ENCODE data around the gene DOCK4.

Gene DOCK4

GRCh38 chr7:111676811-111677210, 529.4 kb downstream of the DOCK4 start:
- H3K4me3 ChIP-seq (replicated peaks; ENCODE audit: insufficient read depth, low read length): no peak overlapping the region
- no peak overlapping the region for H3K27ac ChIP-seq (replicated peaks)
- TF ChIP-seq REST (IDR thresholded peaks at IDR 0.05; ENCODE audit: insufficient replicate concordance, low read depth) (no peak), SPI1 (IDR thresholded peaks at IDR 0.05; ENCODE audit: borderline replicate concordance, low read depth) (no peak), CTCF (IDR thresholded peaks at IDR 0.05; ENCODE audit: insufficient read depth, low read length) (no peak), GABPA (IDR thresholded peaks at IDR 0.05; ENCODE audit: low read depth) (no peak), POLR2AphosphoS5 (IDR thresholded peaks at IDR 0.05; ENCODE audit: low read depth) (no peak)
- H3K27me3 ChIP-seq (ENCODE audit: insufficient read depth, poor library complexity, severe bottlenecking): peaks cover 3% of the 10 kb centered on the region
- no peak for DNase-seq (ENCODE audit: low read depth in 1 of 2, low spot score in 1 of 2)
